ENCODE data around the gene STPG2. TPM values are rescaled to one million over a fixed set of nuclear protein-coding genes. Genes with fewer than 3 reads are reported as not detected.

Gene STPG2
- total and polyA plus RNA-seq, 2 of the 4 experiments (the other 2 are of a cell fraction) = not detected

DNA sequence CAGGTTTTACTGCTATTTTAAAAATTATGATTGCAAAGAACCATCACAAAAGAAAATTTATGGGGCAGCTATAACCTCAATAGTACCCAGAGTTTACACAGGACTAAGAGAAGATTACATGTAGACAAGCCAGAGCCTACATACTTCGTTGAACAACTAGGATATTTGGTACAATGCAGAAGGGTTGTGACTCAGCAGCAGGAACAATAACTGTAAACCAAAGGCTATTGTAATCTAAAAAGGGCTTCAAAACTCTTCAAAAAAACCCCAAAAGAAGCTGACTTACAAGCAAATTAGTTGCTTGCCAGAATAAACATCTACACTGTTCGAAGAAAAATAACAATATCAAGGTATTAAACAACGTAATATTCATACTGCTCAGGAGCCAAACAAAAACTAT is 618.0 kb downstream of the STPG2 start:
- no peak overlapping the region for H2BK15ac ChIP-seq (ENCODE audit: low read depth, low read length)
- no peak overlapping the region for H2AK9ac ChIP-seq (replicated peaks; ENCODE audit: low read depth, low read length, poor library complexity)
- H2BK120ac ChIP-seq (ENCODE audit: low read depth, low read length) = no peak overlapping the region
- no peaks in the 10 kb centered on the region for H3K27me3 ChIP-seq (ENCODE audit: control insufficient read depth, insufficient read depth, low read length)
- H3K4ac ChIP-seq (ENCODE audit: low read depth, low read length) = no peak overlapping the region
- no peak overlapping the region for H2BK5ac ChIP-seq (ENCODE audit: low read depth, low read length, poor library complexity, severe bottlenecking)
- ChIA-PET POLR2A (ENCODE audit: unreplicated experiment) (no interaction called here), CTCF (interaction anchor here (0.6 kb wide), 1 partner anchor 222 kb away, joined by 6 read pairs; no protein-coding TSS in a partner anchor)
- H3K56ac ChIP-seq (ENCODE audit: extremely low read depth, insufficient read depth, low read length) = no peak overlapping the region
- H2BK20ac ChIP-seq (ENCODE audit: low read depth, low read length) = no peak overlapping the region
- no peaks in the 10 kb centered on the region for H3K9me1 ChIP-seq (ENCODE audit: insufficient read depth, low read length)
- no peak overlapping the region for H3K9ac ChIP-seq (ENCODE audit: low read depth, low read length)
- no peak overlapping the region for H3K4me2 ChIP-seq (ENCODE audit: low read depth, low read length)
- no peaks in the 10 kb centered on the region for H3K79me1 ChIP-seq (ENCODE audit: low read depth in 1 of 2, low read length in 2 of 2)
- H2AFZ ChIP-seq (replicated peaks; ENCODE audit: low read length, poor library complexity) = no peak overlapping the region
- DNase-seq (no peak), ATAC-seq (ENCODE audit: low read depth) (no peak)
- H3K23ac ChIP-seq (ENCODE audit: low read depth, low read length) = no peak overlapping the region
- H3K4me1 ChIP-seq (ENCODE audit: control insufficient read depth, insufficient read depth, low read length) = no peaks in the 10 kb centered on the region
- in situ Hi-C loops (cut with MboI; ENCODE audit: low sequenced_read_pairs) (no loop called here), intact Hi-C loops (cut with micrococcal nuclease) (no loop called here), dilution Hi-C loops (cut with HindIII; ENCODE audit: low sequenced_read_pairs, unreplicated experiment) (no loop called here)
- no peaks in the 10 kb centered on the region for H3K9me3 ChIP-seq (ENCODE audit: control insufficient read depth, insufficient read depth, low read length)
- H3K27ac ChIP-seq (ENCODE audit: insufficient read depth, low read length) = no peak overlapping the region
- no peak overlapping the region for H4K91ac ChIP-seq (ENCODE audit: insufficient read depth, low read depth, low read length)
- H4K20me1 ChIP-seq (ENCODE audit: insufficient read depth, low read length) = no peaks in the 10 kb centered on the region
- no peak overlapping the region for H4K5ac ChIP-seq (ENCODE audit: low read depth, low read length)
- no peak overlapping the region for H3K18ac ChIP-seq (ENCODE audit: low read depth, low read length)
- WGBS, 2 experiments (ENCODE audit: extremely low coverage in 2 of 2, insufficient read length in 1 of 2) = no CpG with 5 or more reads among the region's 3 CpGs
- no TSS peak for BruUV-seq (replicated peaks)
- H2AK5ac ChIP-seq (ENCODE audit: low read depth, low read length) = no peak overlapping the region
- H3K36me3 ChIP-seq (ENCODE audit: control insufficient read depth, insufficient read depth, low read length) = no peaks in the 10 kb centered on the region
- no peak overlapping the region for H3K4me3 ChIP-seq (ENCODE audit: insufficient read depth, low read depth, low read length)
- TF ChIP-seq CEBPB (IDR thresholded peaks at IDR 0.05; ENCODE audit: low read depth, low read length) = no peak
- TF ChIP-seq, protein P1, sequence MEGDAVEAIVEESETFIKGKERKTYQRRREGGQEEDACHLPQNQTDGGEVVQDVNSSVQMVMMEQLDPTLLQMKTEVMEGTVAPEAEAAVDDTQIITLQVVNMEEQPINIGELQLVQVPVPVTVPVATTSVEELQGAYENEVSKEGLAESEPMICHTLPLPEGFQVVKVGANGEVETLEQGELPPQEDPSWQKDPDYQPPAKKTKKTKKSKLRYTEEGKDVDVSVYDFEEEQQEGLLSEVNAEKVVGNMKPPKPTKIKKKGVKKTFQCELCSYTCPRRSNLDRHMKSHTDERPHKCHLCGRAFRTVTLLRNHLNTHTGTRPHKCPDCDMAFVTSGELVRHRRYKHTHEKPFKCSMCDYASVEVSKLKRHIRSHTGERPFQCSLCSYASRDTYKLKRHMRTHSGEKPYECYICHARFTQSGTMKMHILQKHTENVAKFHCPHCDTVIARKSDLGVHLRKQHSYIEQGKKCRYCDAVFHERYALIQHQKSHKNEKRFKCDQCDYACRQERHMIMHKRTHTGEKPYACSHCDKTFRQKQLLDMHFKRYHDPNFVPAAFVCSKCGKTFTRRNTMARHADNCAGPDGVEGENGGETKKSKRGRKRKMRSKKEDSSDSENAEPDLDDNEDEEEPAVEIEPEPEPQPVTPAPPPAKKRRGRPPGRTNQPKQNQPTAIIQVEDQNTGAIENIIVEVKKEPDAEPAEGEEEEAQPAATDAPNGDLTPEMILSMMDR (conservative IDR thresholded peaks at IDR 0.05; ENCODE audit: low read depth, low read length) = no peak
- TF ChIP-seq, protein P2, sequence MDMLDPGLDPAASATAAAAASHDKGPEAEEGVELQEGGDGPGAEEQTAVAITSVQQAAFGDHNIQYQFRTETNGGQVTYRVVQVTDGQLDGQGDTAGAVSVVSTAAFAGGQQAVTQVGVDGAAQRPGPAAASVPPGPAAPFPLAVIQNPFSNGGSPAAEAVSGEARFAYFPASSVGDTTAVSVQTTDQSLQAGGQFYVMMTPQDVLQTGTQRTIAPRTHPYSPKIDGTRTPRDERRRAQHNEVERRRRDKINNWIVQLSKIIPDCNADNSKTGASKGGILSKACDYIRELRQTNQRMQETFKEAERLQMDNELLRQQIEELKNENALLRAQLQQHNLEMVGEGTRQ (IDR thresholded peaks at IDR 0.05; ENCODE audit: low read depth, low read length) = no peak
- no peak for TF ChIP-seq SMC3 (IDR thresholded peaks at IDR 0.05; ENCODE audit: low read depth, low read length)
- no peak for TF ChIP-seq MAFK (IDR thresholded peaks at IDR 0.05; ENCODE audit: low read depth, low read length)
- TF ChIP-seq MAZ (IDR thresholded peaks at IDR 0.05; ENCODE audit: borderline replicate concordance, low read depth, low read length) = no peak
- no peak for TF ChIP-seq BHLHE40 (IDR thresholded peaks at IDR 0.05; ENCODE audit: low read depth, low read length)
- no peak overlapping the region for H3K14ac ChIP-seq (replicated peaks; ENCODE audit: low read depth, low read length)
- no peak overlapping the region for H4K8ac ChIP-seq (ENCODE audit: low read depth in 2 of 2, low read length in 2 of 2)
